Gastroesophageal sphincter (tissue), 4 donors: ENCODE measurements around the gene AGA. TPM values are rescaled to one million over a fixed set of nuclear protein-coding genes. Genes with fewer than 3 reads are reported as not detected.

Source experiments
- ATAC-seq: fragments of 150-250 bp; one replicate; pipeline ENCODE4 v1.9.1; 2016; ENCODE audit warnings: mild to moderate bottlenecking, moderate library complexity
- H3K27ac ChIP-seq, 4 donors: fragments of 200-600 bp; sonication (generic) in 3 of 4; 1 replicate in 3 of 4; 2 replicates in 1 of 4; pipeline ENCODE4 v1.5.1; 2016 to 2019
- H3K27me3 ChIP-seq: fragments of 200-600 bp; sonication (generic); one replicate; pipeline ENCODE4 v1.5.1; 2019
- H3K36me3 ChIP-seq, 2 donors: fragments of 200-600 bp; sonication (generic); one replicate each; pipeline ENCODE4 v1.5.1; 2019; ENCODE audit warnings: control low read depth in 1 of 2
- H3K4me1 ChIP-seq, 3 donors: fragments of 200-600 bp; sonication (generic); 1 replicate in 2 of 3; 2 replicates in 1 of 3; pipeline ENCODE4 v1.5.1; 2016 to 2019; ENCODE audit warnings: control low read depth in 2 of 3
- H3K4me3 ChIP-seq, 2 donors: fragments of 200-600 bp; sonication (generic); one replicate each; pipeline ENCODE4 v1.5.1; 2019; ENCODE audit warnings: mild to moderate bottlenecking in 1 of 2, moderate library complexity in 1 of 2
- H3K9me3 ChIP-seq, 3 donors: fragments of 200-600 bp; sonication (generic); one replicate each; pipeline ENCODE4 v1.5.1; 2017 to 2019; ENCODE audit warnings: control low read depth in 2 of 3
- CTCF ChIP-seq, 4 experiments: fragments of 200-600 bp in 2 of 4; fragments of 450-650 bp in 2 of 4; sonication (generic) in 1 of 4; IDR thresholded peaks; one replicate each; pipeline ENCODE4 v1.5.1; 2017 to 2019; ENCODE audit warnings: antibody characterized with exemption in 4 of 4, mild to moderate bottlenecking in 2 of 4, moderate library complexity in 2 of 4
- EP300 ChIP-seq: sonication (generic); formaldehyde crosslinking; IDR thresholded peaks from one replicate; pipeline ENCODE4 v1.6.1; 2017; ENCODE audit warnings: antibody characterized with exemption, mild to moderate bottlenecking
- POLR2A ChIP-seq, 2 donors: fragments of 450-650 bp; IDR thresholded peaks; one replicate each; pipeline ENCODE4 v1.6.1; 2017; ENCODE audit warnings: antibody characterized with exemption in 2 of 2, mild to moderate bottlenecking in 2 of 2, moderate library complexity in 1 of 2
- POLR2AphosphoS5 ChIP-seq: sonication (generic); formaldehyde crosslinking; IDR thresholded peaks from one replicate; pipeline ENCODE4 v1.6.1; 2017; ENCODE audit warnings: antibody characterized with exemption
- WGBS, 2 donors: methylation state at CpG; one replicate each; pipeline ENCODE4 v1.1.5; 2018; ENCODE audit warnings: low coverage in 1 of 2; 5-methylcytosine and 5-hydroxymethylcytosine counted together
- total RNA-seq, 4 donors: library from RNA; depleted of rRNA; stranded (reverse); fragments of >200 nt; gene quantifications; one replicate each; pipeline ENCODE4 v1.1.0, GENCODE V29; 2016

AGA gene
- total RNA-seq, 4 donors from 2014 or later: 9.3 to 29.1 (median 13.9) TPM

- no peaks in the 10 kb centered on the region for H3K27me3 ChIP-seq
- no peak overlapping the region for H3K27ac ChIP-seq
- TF ChIP-seq POLR2AphosphoS5: no peak
- no peak for TF ChIP-seq POLR2A (IDR thresholded peaks at IDR 0.05)
- H3K4me1 ChIP-seq: no peaks in the 10 kb centered on the region
- no peak overlapping the region for H3K4me3 ChIP-seq
- H3K9me3 ChIP-seq: no peaks in the 10 kb centered on the region
- ATAC-seq: no peak
- H3K36me3 ChIP-seq: no peaks in the 10 kb centered on the region
Observed at GRCh38 chr4:177410566-177410965, 31.7 kb downstream of the AGA start.

DNA sequence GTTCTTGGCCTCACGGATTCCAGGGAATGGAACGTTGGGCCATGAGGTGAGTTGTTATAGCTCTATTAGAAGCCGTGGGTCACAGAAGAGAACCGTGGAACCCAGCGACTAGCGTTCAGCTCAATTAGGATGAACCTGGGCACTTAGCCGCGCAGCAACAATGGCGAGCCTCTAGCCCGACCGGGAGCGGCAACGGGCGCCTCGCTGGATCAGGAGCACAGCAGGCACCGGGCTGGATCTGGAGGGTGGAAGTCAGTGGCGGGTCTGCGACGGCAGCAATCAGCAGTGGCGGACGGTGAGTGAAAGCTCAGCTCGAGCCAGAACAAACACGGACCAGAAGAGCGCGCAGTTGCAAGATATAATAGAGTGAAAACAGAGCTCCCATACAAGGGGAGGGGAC, 34.2 kb downstream of the AGA start:
- Histone ChIP-seq H3K4me3 (no peak overlapping the region), H3K27ac (no peak overlapping the region), H3K36me3 (no peaks in the 10 kb centered on the region), H3K27me3 (no peaks in the 10 kb centered on the region), H3K9me3 (no peaks in the 10 kb centered on the region), H3K4me1 (no peaks in the 10 kb centered on the region)
- no peak for TF ChIP-seq CTCF (IDR thresholded peaks at IDR 0.05)
- no peak for TF ChIP-seq POLR2AphosphoS5
- TF ChIP-seq EP300: no peak
- TF ChIP-seq POLR2A (IDR thresholded peaks at IDR 0.05): no peak
- WGBS, 2 donors: 92 to 100% methylated on average over 11 to 14 of the region's 25 CpGs
- ATAC-seq: no peak

DNA sequence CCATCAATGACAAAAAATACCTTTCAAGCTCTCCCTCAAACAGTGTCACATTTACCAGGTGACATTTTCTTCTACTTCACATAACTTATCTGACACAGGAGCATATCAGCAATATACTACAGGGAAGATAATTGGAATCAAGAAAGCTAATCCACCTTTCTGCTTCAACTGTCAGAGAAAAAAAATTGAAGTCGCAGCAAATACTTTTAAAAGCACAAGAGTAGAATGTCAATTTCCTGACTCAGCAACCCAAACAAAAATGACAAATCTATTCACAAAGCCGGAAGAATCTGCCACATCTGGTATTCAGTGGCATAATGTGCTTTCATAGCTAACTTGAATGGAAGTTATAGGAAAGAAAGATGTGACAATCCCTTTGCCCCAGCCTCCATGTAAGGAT, 36.7 kb downstream of the AGA start:
- H3K27me3 ChIP-seq: no peaks in the 10 kb centered on the region
- H3K4me3 ChIP-seq: no peak overlapping the region
- WGBS, 2 donors: 23 to 25% methylated on average over 2 of the region's 2 CpGs
- TF ChIP-seq POLR2A (IDR thresholded peaks at IDR 0.05) (no peak), EP300 (no peak), CTCF (IDR thresholded peaks at IDR 0.05) (no peak), POLR2AphosphoS5 (no peak)
- H3K27ac ChIP-seq: no peak overlapping the region
- no peaks in the 10 kb centered on the region for H3K4me1 ChIP-seq
- no peak for ATAC-seq
- no peaks in the 10 kb centered on the region for H3K9me3 ChIP-seq
- no peaks in the 10 kb centered on the region for H3K36me3 ChIP-seq

DNA sequence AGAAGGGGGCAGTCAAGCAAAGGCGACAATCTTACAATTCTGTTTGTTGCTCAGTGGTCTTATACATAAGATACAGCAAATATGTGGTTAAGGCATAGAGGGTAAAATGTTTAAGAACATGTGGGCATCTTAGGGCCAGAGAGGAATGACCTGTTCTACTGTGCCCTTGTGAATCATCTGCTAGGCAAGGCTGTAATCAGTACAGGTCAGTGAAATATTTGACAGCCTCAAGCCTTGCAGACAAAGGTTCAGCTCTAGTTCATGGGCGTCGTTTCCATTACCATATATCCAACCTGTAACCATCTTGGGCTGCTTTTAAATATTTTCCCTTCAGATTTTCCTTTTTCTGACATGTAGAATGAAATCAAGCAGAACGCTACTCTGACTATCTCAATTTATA, 37.3 kb downstream of the AGA start:
- Histone ChIP-seq H3K4me3 (no peak overlapping the region), H3K36me3 (no peaks in the 10 kb centered on the region), H3K9me3 (no peaks in the 10 kb centered on the region), H3K27me3 (no peaks in the 10 kb centered on the region), H3K27ac (no peak overlapping the region), H3K4me1 (no peaks in the 10 kb centered on the region)
- 62 to 89% methylated on average over 4 of the region's 4 CpGs for whole genome bisulfite sequencing, 2 donors
- TF ChIP-seq CTCF (IDR thresholded peaks at IDR 0.05): no peak
- no peak for TF ChIP-seq EP300
- no peak for TF ChIP-seq POLR2AphosphoS5
- TF ChIP-seq POLR2A (IDR thresholded peaks at IDR 0.05): no peak
- ATAC-seq: no peak

- Histone ChIP-seq H3K36me3 (no peaks in the 10 kb centered on the region), H3K27ac (no peak overlapping the region), H3K4me3 (no peak overlapping the region), H3K27me3 (no peaks in the 10 kb centered on the region), H3K4me1 (no peaks in the 10 kb centered on the region), H3K9me3 (no peaks in the 10 kb centered on the region)
- TF ChIP-seq CTCF (IDR thresholded peaks at IDR 0.05) (no peak), EP300 (no peak), POLR2AphosphoS5 (no peak), POLR2A (IDR thresholded peaks at IDR 0.05) (no peak)
- no peak for ATAC-seq
- WGBS, 2 donors: 64 to 74% methylated on average over 3 of the region's 3 CpGs
Observed at GRCh38 chr4:177404342-177404741, 37.9 kb downstream of the AGA start.

- H3K4me3 ChIP-seq: no peak overlapping the region
- H3K36me3 ChIP-seq: no peaks in the 10 kb centered on the region
- H3K4me1 ChIP-seq: no peaks in the 10 kb centered on the region
- no peak for TF ChIP-seq POLR2A (IDR thresholded peaks at IDR 0.05)
- TF ChIP-seq POLR2AphosphoS5: no peak
- no peak for TF ChIP-seq CTCF (IDR thresholded peaks at IDR 0.05)
- TF ChIP-seq EP300: no peak
- no peak overlapping the region for H3K27ac ChIP-seq
- no peak for ATAC-seq
- no peaks in the 10 kb centered on the region for H3K27me3 ChIP-seq
- H3K9me3 ChIP-seq: no peaks in the 10 kb centered on the region
- WGBS, 2 donors: 43% methylated on average over 5 to 6 of the region's 6 CpGs
Observed at GRCh38 chr4:177403746-177404145, 38.5 kb downstream of the AGA start.
